NCI-H2227 treated with DMSO at 0.1 percent for 48 hours (cell line): ENCODE results near the gene KIAA0513.

ENCODE experiments used
- DNase-seq: peaks from one replicate; lab custom pipeline; 2025; lab: John Stamatoyannopoulos, UW

The KIAA0513 gene

GRCh38 chr16:85090873-85091521, 63.4 kb downstream of the KIAA0513 start:
- no peak for DNase-seq

GRCh38 chr16:85091522-85091910, 63.9 kb downstream of the KIAA0513 start:
- no peak for DNase-seq

GRCh38 chr16:85092309-85092708, 64.7 kb downstream of the KIAA0513 start:
- no peak for DNase-seq

- DNase-seq = no peak
Observed at GRCh38 chr16:85092851-85093250, 65.3 kb downstream of the KIAA0513 start.

- no peak for DNase-seq
Observed at GRCh38 chr16:85093705-85094104, 66.1 kb downstream of the KIAA0513 start.

GRCh38 chr16:85094176-85094805, 66.7 kb downstream of the KIAA0513 start:
- DNase-seq = no peak

GRCh38 chr16:85094812-85095211, 67.2 kb downstream of the KIAA0513 start:
- DNase-seq = no peak

GRCh38 chr16:85096921-85097320, 69.3 kb downstream of the KIAA0513 start:
- no peak for DNase-seq

- DNase-seq = no peak
Observed at GRCh38 chr16:85098565-85098964, 71.0 kb downstream of the KIAA0513 start.

- no peak for DNase-seq
Observed at GRCh38 chr16:85100265-85100664, 72.7 kb downstream of the KIAA0513 start.

GRCh38 chr16:85101956-85102630, 74.5 kb downstream of the KIAA0513 start:
- DNase-seq = no peak

GRCh38 chr16:85103114-85104079, 75.8 kb downstream of the KIAA0513 start:
- no peak for DNase-seq

GRCh38 chr16:85104147-85104546, 76.6 kb downstream of the KIAA0513 start:
- DNase-seq = no peak

GRCh38 chr16:85104821-85105391, 77.3 kb downstream of the KIAA0513 start:
- no peak for DNase-seq

- DNase-seq = no peak
Observed at GRCh38 chr16:85105475-85105874, 77.9 kb downstream of the KIAA0513 start.

- no peak for DNase-seq
Observed at GRCh38 chr16:85107083-85107482, 79.5 kb downstream of the KIAA0513 start.

- no peak for DNase-seq
Observed at GRCh38 chr16:85107532-85107931, 79.9 kb downstream of the KIAA0513 start.

GRCh38 chr16:85110105-85110504, 82.5 kb downstream of the KIAA0513 start:
- no peak for DNase-seq

GRCh38 chr16:85111184-85111583, 83.6 kb downstream of the KIAA0513 start:
- no peak for DNase-seq

- no peak for DNase-seq
Observed at GRCh38 chr16:85112364-85112763, 84.8 kb downstream of the KIAA0513 start, which contains the start of gene CIBAR2. Gene CIBAR2 (minus strand): TSS chr16:85112472. CDS start chr16:85112352, 120 bp downstream.

GRCh38 chr16:85113168-85113733, 85.7 kb downstream of the KIAA0513 start:
- DNase-seq = no peak
